Fibroblast of skin of right biceps (primary cell): ENCODE data around the gene EPHB2.

Experiments used
- DNase-seq: peaks from one replicate; pipeline ENCODE4 v3.0.0-alpha.2; 2013

Gene EPHB2

DNA sequence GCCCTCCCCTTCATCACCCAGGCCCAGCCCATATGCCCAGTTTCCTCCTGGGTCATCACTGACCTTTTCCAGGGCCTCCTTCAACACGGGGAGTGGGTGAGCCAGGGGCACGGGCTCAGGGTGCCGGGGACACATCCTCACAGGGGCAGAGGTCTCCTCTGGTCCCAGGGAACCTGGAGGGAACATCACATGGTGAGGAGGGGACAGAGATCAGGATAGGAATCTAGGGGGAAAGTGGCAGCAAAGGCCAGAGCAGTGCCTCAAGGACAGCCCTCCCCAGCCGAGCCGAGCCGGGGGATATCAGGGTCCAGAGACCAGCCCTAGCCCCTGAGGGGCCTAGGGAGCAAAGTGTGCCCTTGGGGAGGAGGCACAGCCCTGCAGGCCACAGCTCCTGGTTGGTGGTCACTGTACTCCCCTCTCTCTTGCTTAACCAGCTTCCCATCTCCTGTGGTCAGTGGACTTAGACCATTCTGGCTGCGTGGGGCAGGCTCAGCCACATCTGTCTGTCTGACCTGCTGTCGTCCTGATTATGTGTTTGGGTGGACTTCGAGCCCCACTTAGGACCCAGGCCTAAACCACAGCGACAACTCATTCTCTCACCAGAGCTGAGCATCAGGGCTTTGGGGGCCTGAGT lies 252.5 kb downstream of the EPHB2 start:
- no peak for DNase-seq

DNA sequence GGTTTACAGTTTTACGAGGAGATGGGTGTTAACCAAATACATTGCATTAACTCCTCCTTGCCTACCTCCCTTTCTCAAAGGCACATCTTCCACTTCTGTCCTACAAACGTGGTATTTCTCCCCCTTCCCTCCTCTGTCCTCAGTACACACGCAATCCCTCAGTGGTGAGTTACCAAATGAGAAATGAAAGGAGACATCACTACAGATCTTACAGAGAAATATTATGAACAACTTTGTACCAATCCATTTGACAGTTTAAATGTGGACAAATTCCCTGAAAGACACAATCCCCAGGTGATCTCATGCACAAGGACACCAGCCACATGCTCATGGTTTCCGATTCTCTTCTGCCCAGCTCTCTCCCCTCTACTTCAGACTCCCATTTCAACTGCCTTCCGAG lies 255.7 kb downstream of the EPHB2 start:
- no peak for DNase-seq

DNA sequence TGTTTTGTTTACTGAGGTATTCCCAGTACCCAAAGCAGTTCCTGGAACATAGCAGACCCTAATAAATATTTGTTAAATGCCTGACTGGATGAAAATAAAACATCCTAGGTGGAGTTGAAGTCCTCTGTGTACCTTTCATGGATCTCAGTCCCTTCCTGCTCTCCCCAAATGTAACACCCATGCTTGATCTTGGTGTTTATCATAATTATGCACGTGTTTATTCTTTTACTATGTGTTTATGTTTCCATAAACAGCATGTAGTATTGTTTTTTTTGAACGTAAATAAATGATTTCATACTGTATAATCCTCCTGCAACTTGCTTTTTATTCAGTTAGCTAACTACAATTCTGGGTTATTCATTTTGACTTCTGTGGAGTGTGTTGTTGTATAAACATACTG lies 257.2 kb downstream of the EPHB2 start:
- DNase-seq, result no peak

DNA sequence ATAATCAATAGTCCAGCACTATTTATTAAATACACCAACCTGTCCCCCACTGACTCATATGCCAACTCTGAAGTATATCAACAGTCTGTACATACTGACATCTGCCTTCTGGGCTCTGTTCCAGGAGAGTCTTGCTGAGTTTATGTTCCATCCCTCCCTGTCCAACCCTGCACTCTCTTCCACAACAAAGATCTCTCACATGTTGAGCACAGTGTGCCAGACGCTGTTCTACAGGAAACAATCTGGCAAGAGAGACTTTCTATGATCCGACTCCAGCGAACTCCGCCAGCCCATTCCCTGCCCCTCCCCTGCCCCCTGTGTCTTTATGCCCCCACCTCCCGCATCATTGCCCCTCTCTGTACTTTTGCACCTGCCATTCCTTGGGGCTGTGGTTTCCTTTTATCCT lies 258.7 kb downstream of the EPHB2 start:
- DNase-seq, result peak; percentile 54

DNA sequence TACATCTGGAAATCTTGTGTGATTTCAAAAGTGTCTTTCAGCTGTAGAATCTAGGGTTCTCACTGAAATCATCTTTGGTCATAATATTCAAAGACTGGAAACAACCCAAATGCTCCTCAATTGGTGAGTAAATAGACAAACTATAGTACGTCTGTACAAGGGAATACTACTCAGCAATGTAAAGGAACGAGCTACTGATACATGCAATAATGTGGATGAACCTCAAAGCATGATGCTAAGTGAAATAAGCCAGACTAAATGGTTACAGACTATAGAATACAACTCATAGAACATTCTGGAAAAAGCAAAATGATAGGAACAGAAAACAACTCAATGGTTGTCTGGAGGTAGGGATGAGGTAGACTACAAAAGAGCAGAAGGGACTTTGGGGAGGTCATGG lies 259.5 kb downstream of the EPHB2 start:
- no peak for DNase-seq
